Lower lobe of right lung (tissue), 2 donors: Measurements from ENCODE around the gene SORBS2. TPM values are rescaled to one million over a fixed set of nuclear protein-coding genes. Genes with fewer than 3 reads are reported as not detected.

Source experiments
- ATAC-seq, 2 donors: fragments of 200-7000 bp; cut with Tn5 transposase; one replicate each; pipeline ENCODE4 v1.9.1; 2020 to 2022; ENCODE audit warnings: mild to moderate bottlenecking in 2 of 2, moderate library complexity in 2 of 2
- DNase-seq: peaks from one replicate; pipeline ENCODE4 v3.0.0-alpha.2; 2020
- H3K27ac ChIP-seq: fragments of 200-600 bp; one replicate; pipeline ENCODE4 v1.8.0; 2022
- H3K27me3 ChIP-seq: fragments of 200-600 bp; one replicate; pipeline ENCODE4 v1.8.0; 2022; ENCODE audit warnings: low read depth
- H3K36me3 ChIP-seq: fragments of 200-600 bp; one replicate; pipeline ENCODE4 v1.8.0; 2022; ENCODE audit warnings: mild to moderate bottlenecking
- H3K4me1 ChIP-seq: fragments of 200-600 bp; one replicate; pipeline ENCODE4 v1.8.0; 2022
- H3K4me3 ChIP-seq: fragments of 200-600 bp; one replicate; pipeline ENCODE4 v1.8.0; 2022; ENCODE audit warnings: mild to moderate bottlenecking
- H3K9me3 ChIP-seq: fragments of 200-600 bp; one replicate; pipeline ENCODE4 v1.8.0; 2022
- intact Hi-C: fragments of 100-400 bp; cut with DNase I; formaldehyde crosslinking; loops from one replicate; pipeline ENCODE4 v1.11.0; 2022
- total RNA-seq: library from RNA; stranded (reverse); fragmentation: NEBNext Ultra II Directional; extraction: Animal tissue kit (Norgen Biotek cat#: 25700); gene quantifications from one replicate; pipeline ENCODE4 v1.2.1, GENCODE V29; 2021
- TF ChIP-seq, protein P1 (sequence below): fragments of 200-600 bp; IDR thresholded peaks from one replicate; pipeline ENCODE4 v1.8.0; 2022; ENCODE audit warnings: antibody characterized with exemption, mild to moderate bottlenecking
- donor health status: DM: no; HTN: yes; CAD: no; lungs with severe emphysema.

Gene SORBS2
- total RNA-seq, 1 donor from 2014 or later = 49.3 TPM

DNA sequence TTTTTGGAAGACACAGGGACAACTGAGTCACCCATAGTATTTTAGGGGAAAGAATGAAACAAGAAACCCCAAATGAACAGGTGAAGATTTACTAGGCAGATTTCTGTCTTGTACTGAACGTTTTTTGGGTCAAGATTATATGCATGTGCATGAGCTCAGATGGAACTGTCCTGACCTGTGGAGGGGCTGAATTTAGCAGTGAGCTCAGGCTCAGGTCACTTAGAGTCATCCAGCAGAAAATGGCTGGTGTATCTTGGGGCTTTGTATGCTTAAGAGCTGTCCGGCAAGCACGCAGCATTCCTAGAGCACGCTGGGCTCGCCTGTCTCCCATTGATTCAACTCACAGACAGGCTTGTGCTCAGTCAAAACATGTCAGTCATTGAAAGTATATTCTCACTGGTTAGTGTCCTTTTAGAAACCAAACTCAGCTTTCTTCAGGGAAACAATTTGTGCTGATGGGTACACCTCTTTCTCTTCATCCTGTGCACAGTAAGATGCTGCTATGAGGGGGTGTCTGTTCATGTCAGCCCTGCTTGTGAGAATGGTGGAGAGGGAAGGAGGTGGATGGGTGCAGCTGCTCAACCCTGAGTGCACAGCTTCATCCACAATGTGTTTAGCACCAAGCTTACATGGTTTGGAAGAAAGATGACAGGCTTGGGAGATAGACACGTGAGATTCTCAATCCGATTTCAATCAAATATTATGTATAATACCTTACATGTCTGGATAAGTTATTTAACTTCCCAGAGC is 229.2 kb downstream of the SORBS2 start:
- no peak for DNase-seq
- Histone ChIP-seq H3K27ac (no peak overlapping the region), H3K4me1 (no peaks in the 10 kb centered on the region), H3K27me3 (no peaks in the 10 kb centered on the region), H3K4me3 (no peak overlapping the region), H3K9me3 (no peaks in the 10 kb centered on the region), H3K36me3 (no peaks in the 10 kb centered on the region)
- TF ChIP-seq, protein P1, sequence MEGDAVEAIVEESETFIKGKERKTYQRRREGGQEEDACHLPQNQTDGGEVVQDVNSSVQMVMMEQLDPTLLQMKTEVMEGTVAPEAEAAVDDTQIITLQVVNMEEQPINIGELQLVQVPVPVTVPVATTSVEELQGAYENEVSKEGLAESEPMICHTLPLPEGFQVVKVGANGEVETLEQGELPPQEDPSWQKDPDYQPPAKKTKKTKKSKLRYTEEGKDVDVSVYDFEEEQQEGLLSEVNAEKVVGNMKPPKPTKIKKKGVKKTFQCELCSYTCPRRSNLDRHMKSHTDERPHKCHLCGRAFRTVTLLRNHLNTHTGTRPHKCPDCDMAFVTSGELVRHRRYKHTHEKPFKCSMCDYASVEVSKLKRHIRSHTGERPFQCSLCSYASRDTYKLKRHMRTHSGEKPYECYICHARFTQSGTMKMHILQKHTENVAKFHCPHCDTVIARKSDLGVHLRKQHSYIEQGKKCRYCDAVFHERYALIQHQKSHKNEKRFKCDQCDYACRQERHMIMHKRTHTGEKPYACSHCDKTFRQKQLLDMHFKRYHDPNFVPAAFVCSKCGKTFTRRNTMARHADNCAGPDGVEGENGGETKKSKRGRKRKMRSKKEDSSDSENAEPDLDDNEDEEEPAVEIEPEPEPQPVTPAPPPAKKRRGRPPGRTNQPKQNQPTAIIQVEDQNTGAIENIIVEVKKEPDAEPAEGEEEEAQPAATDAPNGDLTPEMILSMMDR = no peak
- intact Hi-C loops = no loop called here
- ATAC-seq = no peak

DNA sequence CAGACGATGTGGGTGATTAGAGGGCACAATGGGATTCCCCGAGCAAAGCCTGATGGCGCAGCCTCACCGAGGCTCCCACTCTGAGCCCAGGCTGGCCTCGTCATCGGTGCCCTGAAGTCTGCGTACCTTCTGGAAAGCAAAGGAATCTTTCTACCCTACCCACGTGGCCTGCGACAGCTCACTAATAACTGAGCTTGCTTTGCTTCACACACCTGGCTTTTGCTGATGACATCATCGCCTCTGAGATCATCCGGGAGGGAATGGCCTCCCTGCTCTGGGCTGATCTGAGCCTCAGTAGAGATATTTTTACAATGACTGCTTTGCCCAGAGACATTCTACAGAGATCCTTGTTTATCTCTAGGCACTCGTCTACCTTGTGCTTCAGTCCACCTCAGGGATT is 231.3 kb downstream of the SORBS2 start:
- no peak overlapping the region for H3K27ac ChIP-seq
- H3K9me3 ChIP-seq = no peaks in the 10 kb centered on the region
- ATAC-seq (no peak), DNase-seq (no peak)
- H3K4me3 ChIP-seq = no peak overlapping the region
- intact Hi-C loops = no loop called here
- TF ChIP-seq, protein P1 = no peak
- no peaks in the 10 kb centered on the region for H3K27me3 ChIP-seq
- H3K36me3 ChIP-seq = no peaks in the 10 kb centered on the region
- H3K4me1 ChIP-seq = no peaks in the 10 kb centered on the region

DNA sequence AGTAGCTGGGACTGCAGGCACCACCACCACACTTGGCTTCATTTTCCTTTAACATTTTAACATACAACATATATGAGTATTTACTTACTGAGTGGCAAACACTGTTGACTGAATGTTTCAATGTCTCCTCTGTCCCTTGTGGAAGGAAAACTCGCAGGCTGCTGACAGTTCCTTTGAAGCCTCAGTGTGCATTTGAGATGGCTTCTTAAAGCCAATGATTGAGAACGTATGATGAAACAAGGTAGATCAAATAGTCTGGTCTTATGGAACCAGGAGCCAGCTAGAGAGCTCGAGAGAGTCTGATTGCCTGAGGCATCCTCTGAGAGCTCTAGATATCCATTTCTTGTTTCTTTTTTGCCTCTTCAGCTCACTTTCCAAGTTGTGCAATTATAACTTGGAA is 233.7 kb downstream of the SORBS2 start:
- Histone ChIP-seq H3K4me1 (no peaks in the 10 kb centered on the region), H3K4me3 (no peak overlapping the region), H3K36me3 (no peaks in the 10 kb centered on the region), H3K27me3 (no peaks in the 10 kb centered on the region), H3K9me3 (no peaks in the 10 kb centered on the region), H3K27ac (no peak overlapping the region)
- TF ChIP-seq, protein P1 = no peak
- intact Hi-C loops = no loop called here
- DNase-seq (no peak), ATAC-seq (no peak)

DNA sequence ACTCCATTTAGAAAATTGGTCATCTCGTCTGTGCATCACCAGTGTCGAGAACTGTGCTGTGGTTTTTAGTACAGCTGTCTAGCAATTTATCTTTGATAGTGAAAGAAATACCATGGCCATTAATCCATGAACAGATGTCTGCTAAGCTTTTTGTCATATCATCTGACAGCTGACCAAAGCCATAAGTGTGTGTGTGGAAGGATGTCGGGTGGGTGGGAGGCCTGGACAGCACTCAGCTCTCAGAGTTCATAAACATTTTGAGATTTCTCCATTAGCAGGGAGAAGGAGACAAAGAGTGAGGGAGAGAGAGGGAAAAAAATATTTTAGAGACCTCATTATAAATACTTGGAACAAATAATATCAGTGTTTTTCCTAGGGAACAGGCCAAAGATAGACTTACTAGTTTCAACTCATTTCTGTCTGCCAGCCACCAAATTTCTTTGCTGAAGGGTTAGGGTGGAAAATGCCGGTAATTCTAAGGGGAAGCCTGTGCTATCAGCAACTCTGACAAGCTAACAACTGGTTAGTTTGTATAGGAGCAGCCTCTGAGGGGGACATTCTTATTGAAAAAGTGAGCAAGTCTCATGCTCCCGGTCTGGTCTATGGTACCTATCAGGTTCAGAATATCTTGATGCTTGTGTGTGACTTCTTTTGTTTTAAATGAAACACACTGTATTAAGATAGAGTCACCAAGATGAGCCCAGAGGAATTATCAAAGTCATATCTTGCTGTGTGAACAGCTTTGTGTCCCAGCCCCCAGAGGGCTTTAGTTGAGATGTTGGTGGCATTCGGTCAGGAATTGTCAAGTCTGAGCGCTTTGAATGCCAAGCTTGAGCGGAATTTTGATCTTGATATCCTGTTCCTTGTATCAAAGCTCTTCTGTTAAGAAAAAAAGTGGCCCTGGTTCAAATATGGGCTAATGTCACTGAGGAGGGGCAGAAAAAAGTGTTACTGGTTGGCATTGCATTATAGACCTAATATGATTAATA is 234.7 kb downstream of the SORBS2 start:
- intact Hi-C loops = no loop called here
- Histone ChIP-seq H3K4me1 (no peaks in the 10 kb centered on the region), H3K27me3 (no peaks in the 10 kb centered on the region), H3K36me3 (no peaks in the 10 kb centered on the region), H3K27ac (peak overlapping the region; percentile 46), H3K9me3 (no peaks in the 10 kb centered on the region), H3K4me3 (no peak overlapping the region)
- peak in 1 of 2 donors; percentile 55 for ATAC-seq
- DNase-seq = no peak
- TF ChIP-seq, protein P1 = no peak

DNA sequence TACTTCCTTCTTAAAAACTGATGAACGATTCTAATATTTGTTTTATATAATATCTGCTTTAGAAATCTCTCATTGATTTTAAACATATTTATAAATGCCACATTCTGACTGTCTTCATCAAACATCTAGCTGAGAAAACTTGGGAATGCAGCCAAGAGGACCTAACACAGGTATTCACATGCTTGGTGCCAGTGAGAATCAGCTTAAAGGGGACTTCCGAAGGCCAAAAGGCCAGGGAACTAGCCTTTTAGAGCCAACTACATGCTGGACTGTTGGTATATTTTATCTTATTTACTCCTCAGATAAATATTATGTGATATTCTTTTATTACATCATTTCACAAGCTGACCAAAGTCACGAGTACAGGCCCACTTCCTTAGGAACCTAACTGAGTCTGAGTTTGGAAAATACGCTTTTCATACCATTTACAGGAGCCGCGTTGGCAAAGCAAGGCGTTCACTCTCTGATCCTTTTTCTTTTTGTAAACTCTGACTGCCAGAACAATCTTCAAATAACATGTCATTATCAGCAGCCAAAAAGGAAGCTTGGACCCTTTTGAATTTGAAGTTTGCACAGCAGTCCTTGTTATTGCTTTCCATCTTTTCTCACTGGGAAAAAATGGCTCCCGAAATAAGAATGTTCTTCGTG is 235.6 kb downstream of the SORBS2 start:
- Histone ChIP-seq H3K4me1 (no peaks in the 10 kb centered on the region), H3K36me3 (no peaks in the 10 kb centered on the region), H3K27ac (peak overlapping the region; percentile 46), H3K27me3 (no peaks in the 10 kb centered on the region), H3K9me3 (no peaks in the 10 kb centered on the region), H3K4me3 (no peak overlapping the region)
- TF ChIP-seq, protein P1 = no peak
- DNase-seq = no peak
- ATAC-seq = no peak
- intact Hi-C loops = no loop called here
